Caco-2 (cell line): Measurements from ENCODE around the gene HTATSF1. TPM values are rescaled to one million over a fixed set of nuclear protein-coding genes. Genes with fewer than 3 reads are reported as not detected.
A peak's percentile ranks its signal among the peaks of the same experiment; 100 is the strongest.

ENCODE experiments used
- BruUV-seq: library from RNA; stranded (reverse); fragments of 400-500 nt; replicated peaks from 2 replicates; lab custom pipeline; 2021; lab: Mats Ljungman, UMichigan
- CTCF ChIA-PET: fragments of 300-600 bp; sonication (Branson Sonifier 250); formaldehyde crosslinking; loops from one replicate; lab custom pipeline; 2022; ENCODE audit warnings: antibody characterized with exemption; lab: Charles Lee
- POLR2A ChIA-PET: fragments of 300-600 bp; sonication (Branson Sonifier 250); formaldehyde crosslinking; loops from one replicate; lab custom pipeline; 2022; ENCODE audit warnings: antibody characterized with exemption; lab: Charles Lee
- DNase-seq, 2 experiments: peaks; one replicate each; pipeline versions ENCODE4 v3.0.0 to v3.0.0-alpha.2; 2020 to 2022
- H3K27me3 ChIP-seq: replicated peaks from 2 replicates; pipeline ENCODE4 v1.6.0; 2011; ENCODE audit warnings: low read length; ENCODE audit not compliant: control insufficient read depth, insufficient read depth
- H3K36me3 ChIP-seq: 2 replicates; pipeline ENCODE4 v1.5.1; 2011; ENCODE audit warnings: low read length; ENCODE audit not compliant: control insufficient read depth, insufficient read depth
- H3K4me1 ChIP-seq: fragments of 250-450 bp; sonication (Bioruptor Pico); 2 replicates; pipeline ENCODE4 v1.5.1; 2020; ENCODE audit warnings: mild to moderate bottlenecking
- H3K4me3 ChIP-seq: 2 replicates; pipeline ENCODE4 v1.5.1; 2011; ENCODE audit warnings: low read depth, mild to moderate bottlenecking, control low read depth, low read length
- H3K9me3 ChIP-seq: fragments of 250-450 bp; sonication (Bioruptor Pico); 2 replicates; pipeline ENCODE4 v1.5.1; 2020; ENCODE audit warnings: mild to moderate bottlenecking, moderate library complexity
- H3K27ac Mint-ChIP-seq: one replicate; pipeline ENCODE4 v1.8.0; 2022; ENCODE audit warnings: mixed read lengths; ENCODE audit not compliant: unreplicated experiment
- H3K27me3 Mint-ChIP-seq: one replicate; pipeline ENCODE4 v1.8.0; 2022; ENCODE audit warnings: mixed read lengths; ENCODE audit not compliant: insufficient read depth, unreplicated experiment
- H3K36me3 Mint-ChIP-seq: one replicate; pipeline ENCODE4 v1.8.0; 2022; ENCODE audit warnings: mild to moderate bottlenecking, mixed read lengths; ENCODE audit not compliant: insufficient read depth, unreplicated experiment
- H3K4me1 Mint-ChIP-seq: one replicate; pipeline ENCODE4 v1.8.0; 2022; ENCODE audit warnings: low read depth, mixed read lengths; ENCODE audit not compliant: unreplicated experiment
- H3K4me3 Mint-ChIP-seq: one replicate; pipeline ENCODE4 v1.8.0; 2022; ENCODE audit warnings: mild to moderate bottlenecking, moderate library complexity, mixed read lengths; ENCODE audit not compliant: unreplicated experiment
- H3K9me3 Mint-ChIP-seq: one replicate; pipeline ENCODE4 v1.8.0; 2022; ENCODE audit warnings: mixed read lengths; ENCODE audit not compliant: unreplicated experiment
- CTCF ChIP-seq, 2 experiments: fragments of 200-600 bp in 1 of 2; IDR thresholded peaks; 1 replicate in 1 of 2; 2 replicates in 1 of 2; pipeline versions ENCODE4 v1.5.1 to v1.8.0; 2011 to 2022; ENCODE audit warnings: antibody characterized with exemption in 1 of 2, control low read depth in 1 of 2, inconsistent platforms in 1 of 2, low read depth in 1 of 2, low read length in 1 of 2, mild to moderate bottlenecking in 1 of 2, moderate library complexity in 1 of 2; ENCODE audit not compliant: insufficient read depth in 1 of 2, severe bottlenecking in 1 of 2, unreplicated experiment in 1 of 2
- intact Hi-C: fragments of 100-400 bp; cut with micrococcal nuclease; formaldehyde crosslinking; loops from one replicate; pipeline ENCODE4 v1.10.0; 2022; ENCODE audit not compliant: unreplicated experiment
- total RNA-seq: library from RNA; stranded (reverse); gene quantifications from 2 replicates; pipeline ENCODE4 v1.2.3, GENCODE V29; 2022

HTATSF1 gene
- total RNA-seq, 1 experiment from 2014 or later = 38.3 TPM

DNA sequence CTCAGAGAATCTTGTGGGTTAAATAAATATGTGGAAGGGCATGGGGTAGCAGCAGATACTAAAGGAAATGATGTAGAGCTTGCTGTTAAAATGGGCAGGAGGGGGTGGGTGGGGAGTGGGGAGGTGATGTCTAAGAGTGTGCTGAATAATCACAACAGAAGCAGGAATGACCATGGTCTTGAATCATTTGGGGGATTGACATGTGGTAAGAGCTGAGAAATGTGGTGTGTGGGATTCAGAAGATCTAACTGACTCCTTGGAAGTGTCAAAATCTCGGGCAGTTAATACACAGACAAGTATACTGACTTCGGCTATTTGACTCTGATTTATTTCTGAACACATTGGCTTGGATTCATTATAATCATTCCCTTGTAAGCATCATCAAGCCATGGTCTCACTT, 41.4 kb downstream of the HTATSF1 start:
- intact Hi-C loops = no loop called here
- BruUV-seq = no TSS peak
- DNase-seq = no peak
- H3K4me1 ChIP-seq = no peaks in the 10 kb centered on the region
- H3K4me3 Mint-ChIP-seq = no peak overlapping the region
- no peaks in the 10 kb centered on the region for H3K36me3 ChIP-seq
- H3K27ac Mint-ChIP-seq = no peak overlapping the region
- peaks cover 17% of the 10 kb centered on the region for H3K4me1 Mint-ChIP-seq
- peaks cover 43% of the 10 kb centered on the region for H3K36me3 Mint-ChIP-seq
- TF ChIP-seq CTCF (IDR thresholded peaks at IDR 0.05; ENCODE audit: insufficient read depth in 1 of 2, low read depth in 1 of 2, low read length in 1 of 2, severe bottlenecking in 1 of 2, unreplicated experiment in 1 of 2) = no peak
- H3K9me3 ChIP-seq = no peaks in the 10 kb centered on the region
- ChIA-PET POLR2A (no interaction called here), CTCF (interaction anchor here (0.6 kb wide), 1 partner anchor 170 kb away, joined by 3 read pairs; no protein-coding TSS in a partner anchor)
- H3K27me3 ChIP-seq = no peaks in the 10 kb centered on the region
- H3K27me3 Mint-ChIP-seq = no peaks in the 10 kb centered on the region
- no peaks in the 10 kb centered on the region for H3K9me3 Mint-ChIP-seq
- H3K4me3 ChIP-seq = no peak overlapping the region

- no peak for TF ChIP-seq CTCF (IDR thresholded peaks at IDR 0.05; ENCODE audit: insufficient read depth in 1 of 2, low read depth in 1 of 2, low read length in 1 of 2, severe bottlenecking in 1 of 2, unreplicated experiment in 1 of 2)
- Mint-ChIP-seq H3K9me3 (no peaks in the 10 kb centered on the region), H3K27me3 (no peaks in the 10 kb centered on the region), H3K4me3 (no peak overlapping the region), H3K4me1 (peaks cover 17% of the 10 kb centered on the region), H3K36me3 (peaks cover 44% of the 10 kb centered on the region), H3K27ac (no peak overlapping the region)
- H3K36me3 ChIP-seq = no peaks in the 10 kb centered on the region
- H3K4me1 ChIP-seq = no peaks in the 10 kb centered on the region
- intact Hi-C loops = no loop called here
- BruUV-seq = no TSS peak
- POLR2A ChIA-PET = no interaction called here
- no peak for DNase-seq
- H3K4me3 ChIP-seq = no peak overlapping the region
- H3K27me3 ChIP-seq = no peaks in the 10 kb centered on the region
- CTCF ChIA-PET = no interaction called here
- no peaks in the 10 kb centered on the region for H3K9me3 ChIP-seq
Measured at GRCh38 chrX:136540226-136540625, 42.8 kb downstream of the HTATSF1 start.

DNA sequence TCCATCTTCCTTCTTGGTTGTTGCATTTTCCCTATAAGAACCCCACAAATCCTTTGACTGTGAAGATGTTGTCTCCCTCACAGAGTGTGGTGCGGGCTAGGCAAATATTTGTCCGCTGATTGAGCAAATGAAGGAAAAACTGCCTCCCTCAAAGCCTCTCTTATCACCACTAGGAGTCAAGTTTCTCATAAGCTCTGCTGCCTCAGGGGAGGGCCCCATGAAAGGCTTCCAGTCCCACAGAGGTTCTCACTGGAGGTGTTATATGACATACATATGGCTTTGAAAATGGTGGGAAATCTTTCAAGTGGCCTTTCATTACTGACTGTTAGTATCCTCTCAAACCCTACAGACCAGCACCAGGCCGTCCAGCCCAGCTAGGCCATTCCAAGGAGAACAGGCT, 43.9 kb downstream of the HTATSF1 start:
- no peaks in the 10 kb centered on the region for H3K9me3 Mint-ChIP-seq
- no peaks in the 10 kb centered on the region for H3K36me3 ChIP-seq
- POLR2A ChIA-PET = no interaction called here
- DNase-seq = peak; percentile 8 to 30
- no peak overlapping the region for H3K4me3 Mint-ChIP-seq
- no peaks in the 10 kb centered on the region for H3K4me1 ChIP-seq
- H3K4me3 ChIP-seq = no peak overlapping the region
- H3K4me1 Mint-ChIP-seq = peaks cover 17% of the 10 kb centered on the region
- intact Hi-C loops = no loop called here
- H3K27me3 Mint-ChIP-seq = no peaks in the 10 kb centered on the region
- no peak for TF ChIP-seq CTCF (IDR thresholded peaks at IDR 0.05; ENCODE audit: insufficient read depth in 1 of 2, low read depth in 1 of 2, low read length in 1 of 2, severe bottlenecking in 1 of 2, unreplicated experiment in 1 of 2)
- no TSS peak for BruUV-seq
- H3K9me3 ChIP-seq = no peaks in the 10 kb centered on the region
- peaks cover 41% of the 10 kb centered on the region for H3K36me3 Mint-ChIP-seq
- H3K27me3 ChIP-seq = no peaks in the 10 kb centered on the region
- H3K27ac Mint-ChIP-seq = peak overlapping the region; percentile 61
- CTCF ChIA-PET = interaction anchor here (0.6 kb wide), 1 partner anchor 8 kb away, joined by 3 read pairs; no protein-coding TSS in a partner anchor
